DOHH2 (cell line): ENCODE measurements around the gene C1orf35.

Source experiments
- H3F3A ChIP-seq: fragments of 200-600 bp; sonication (generic), shearing (Covaris generic); 2 replicates; pipeline ENCODE4 v1.6.0; 2016; ENCODE audit warnings: antibody characterized with exemption, mild to moderate bottlenecking; ENCODE audit not compliant: control insufficient read depth, insufficient read depth
- H3K27ac ChIP-seq: fragments of 200-600 bp; sonication (generic); 2 replicates; pipeline ENCODE4 v1.5.1; 2014; ENCODE audit warnings: low read depth, mild to moderate bottlenecking, low read length, moderate library complexity
- H3K27me3 ChIP-seq: fragments of 200-600 bp; sonication (generic); 2 replicates; pipeline ENCODE4 v1.6.1; 2014; ENCODE audit warnings: mild to moderate bottlenecking, low read length, mixed read lengths; ENCODE audit not compliant: control insufficient read depth
- H3K36me3 ChIP-seq: fragments of 200-600 bp; sonication (generic); 2 replicates; pipeline ENCODE4 v1.6.1; 2014; ENCODE audit warnings: mild to moderate bottlenecking, low read length, moderate library complexity, mixed read lengths; ENCODE audit not compliant: control insufficient read depth
- H3K4me1 ChIP-seq: fragments of 200-600 bp; sonication (generic); 2 replicates; pipeline ENCODE4 v1.6.1; 2014; ENCODE audit warnings: mild to moderate bottlenecking, low read length, mixed read lengths; ENCODE audit not compliant: control insufficient read depth
- H3K4me2 ChIP-seq: fragments of 200-600 bp; sonication (generic); 2 replicates; pipeline ENCODE4 v1.6.0; 2014; ENCODE audit warnings: mild to moderate bottlenecking, low read length, moderate library complexity
- H3K4me3 ChIP-seq: fragments of 200-600 bp; sonication (generic); 2 replicates; pipeline ENCODE4 v1.5.1; 2014; ENCODE audit warnings: mild to moderate bottlenecking, low read length, mixed read lengths
- H3K79me2 ChIP-seq: fragments of 200-600 bp; sonication (generic); 2 replicates; pipeline ENCODE4 v1.6.1; 2014; ENCODE audit warnings: mild to moderate bottlenecking, low read length, mixed read lengths; ENCODE audit not compliant: control insufficient read depth
- H3K9me2 ChIP-seq: fragments of 200-600 bp; sonication (generic); replicated peaks from 2 replicates; pipeline ENCODE4 v1.6.1; 2014; ENCODE audit warnings: mild to moderate bottlenecking, low read length, mixed read lengths; ENCODE audit not compliant: control insufficient read depth
- H3K9me3 ChIP-seq: fragments of 200-600 bp; sonication (generic); 2 replicates; pipeline ENCODE4 v1.6.1; 2014; ENCODE audit warnings: antibody characterized with exemption, low read length, mixed read lengths; ENCODE audit not compliant: control insufficient read depth, insufficient read depth
- H4K20me1 ChIP-seq: fragments of 200-600 bp; sonication (generic); 2 replicates; pipeline ENCODE4 v1.6.0; 2014; ENCODE audit warnings: low read depth, mild to moderate bottlenecking, antibody characterized with exemption, low read length, moderate library complexity; ENCODE audit not compliant: control insufficient read depth, insufficient read depth
- EZH2phosphoT487 ChIP-seq: fragments of 200-600 bp; sonication (generic); IDR thresholded peaks from 2 replicates; pipeline ENCODE4 v1.6.1; 2017; ENCODE audit warnings: borderline replicate concordance, mild to moderate bottlenecking, antibody characterized with exemption, low read length, moderate library complexity, mixed read lengths
- TF ChIP-seq, protein P1 (sequence below): fragments of 200-600 bp; sonication (generic); IDR thresholded peaks from one replicate; pipeline ENCODE4 v1.5.1; 2014; ENCODE audit warnings: antibody characterized with exemption, mild to moderate bottlenecking, low read depth, low read length; ENCODE audit not compliant: poor library complexity, severe bottlenecking

C1orf35 gene

DNA sequence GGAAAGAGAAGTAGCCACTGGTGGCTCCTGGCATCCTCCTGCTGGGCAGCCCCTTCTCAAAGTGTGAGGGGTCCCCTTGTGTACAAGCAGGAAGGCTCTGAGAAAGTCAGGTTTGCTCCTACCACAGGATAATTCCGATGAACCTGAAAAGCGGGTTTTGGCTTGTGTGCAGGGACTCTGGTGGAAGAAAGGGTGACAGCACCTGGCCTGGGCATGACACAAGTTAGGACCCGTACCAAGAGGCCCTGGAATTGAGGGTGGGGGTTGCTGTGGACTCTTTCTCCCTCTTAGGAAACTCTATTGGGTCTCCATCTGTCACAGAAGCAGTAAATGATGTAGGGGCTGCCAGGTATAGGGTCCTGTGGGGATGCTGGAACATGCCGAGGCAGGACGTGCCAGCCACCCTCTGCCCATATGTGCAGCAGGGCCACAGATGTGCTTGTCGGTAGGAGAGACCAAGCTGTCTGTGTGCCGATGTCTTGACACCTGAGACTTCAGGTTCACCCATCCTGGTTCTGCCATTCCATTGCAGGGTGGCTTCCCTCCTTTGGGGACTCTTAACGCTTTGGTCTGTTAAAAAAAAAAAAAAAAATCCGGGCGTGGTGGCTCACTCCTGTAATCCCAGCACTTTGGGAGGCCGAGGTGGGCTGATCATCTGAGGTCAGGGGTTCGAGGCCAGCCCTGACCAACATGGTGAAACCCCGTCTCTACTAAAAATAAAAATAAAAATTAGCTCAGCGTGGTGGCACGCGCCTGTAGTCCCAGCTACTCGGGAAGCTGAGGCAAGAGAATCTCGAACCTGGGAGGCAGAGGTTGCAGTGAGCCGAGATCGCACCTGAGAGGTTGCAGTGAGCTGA is 9.8 kb downstream of the C1orf35 start:
- Histone ChIP-seq H3K36me3 (peaks cover 100% of the 10 kb centered on the region), H3K9me3 (peaks cover 41% of the 10 kb centered on the region), H3K79me2 (peaks cover 99% of the 10 kb centered on the region), H3K9me2 (no peaks in the 10 kb centered on the region), H3K27me3 (no peaks in the 10 kb centered on the region), H3K4me3 (no peak overlapping the region), H3K4me1 (no peaks in the 10 kb centered on the region; the same call in 1 of the 2 replicates), H3K4me2 (no peak overlapping the region), H3K27ac (no peak overlapping the region), H3F3A (peaks cover 5% of the 10 kb centered on the region; the same call in 1 of the 2 replicates), H4K20me1 (peaks cover 29% of the 10 kb centered on the region)
- TF ChIP-seq EZH2phosphoT487: no peak
- TF ChIP-seq, protein P1, sequence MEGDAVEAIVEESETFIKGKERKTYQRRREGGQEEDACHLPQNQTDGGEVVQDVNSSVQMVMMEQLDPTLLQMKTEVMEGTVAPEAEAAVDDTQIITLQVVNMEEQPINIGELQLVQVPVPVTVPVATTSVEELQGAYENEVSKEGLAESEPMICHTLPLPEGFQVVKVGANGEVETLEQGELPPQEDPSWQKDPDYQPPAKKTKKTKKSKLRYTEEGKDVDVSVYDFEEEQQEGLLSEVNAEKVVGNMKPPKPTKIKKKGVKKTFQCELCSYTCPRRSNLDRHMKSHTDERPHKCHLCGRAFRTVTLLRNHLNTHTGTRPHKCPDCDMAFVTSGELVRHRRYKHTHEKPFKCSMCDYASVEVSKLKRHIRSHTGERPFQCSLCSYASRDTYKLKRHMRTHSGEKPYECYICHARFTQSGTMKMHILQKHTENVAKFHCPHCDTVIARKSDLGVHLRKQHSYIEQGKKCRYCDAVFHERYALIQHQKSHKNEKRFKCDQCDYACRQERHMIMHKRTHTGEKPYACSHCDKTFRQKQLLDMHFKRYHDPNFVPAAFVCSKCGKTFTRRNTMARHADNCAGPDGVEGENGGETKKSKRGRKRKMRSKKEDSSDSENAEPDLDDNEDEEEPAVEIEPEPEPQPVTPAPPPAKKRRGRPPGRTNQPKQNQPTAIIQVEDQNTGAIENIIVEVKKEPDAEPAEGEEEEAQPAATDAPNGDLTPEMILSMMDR: no peak

DNA sequence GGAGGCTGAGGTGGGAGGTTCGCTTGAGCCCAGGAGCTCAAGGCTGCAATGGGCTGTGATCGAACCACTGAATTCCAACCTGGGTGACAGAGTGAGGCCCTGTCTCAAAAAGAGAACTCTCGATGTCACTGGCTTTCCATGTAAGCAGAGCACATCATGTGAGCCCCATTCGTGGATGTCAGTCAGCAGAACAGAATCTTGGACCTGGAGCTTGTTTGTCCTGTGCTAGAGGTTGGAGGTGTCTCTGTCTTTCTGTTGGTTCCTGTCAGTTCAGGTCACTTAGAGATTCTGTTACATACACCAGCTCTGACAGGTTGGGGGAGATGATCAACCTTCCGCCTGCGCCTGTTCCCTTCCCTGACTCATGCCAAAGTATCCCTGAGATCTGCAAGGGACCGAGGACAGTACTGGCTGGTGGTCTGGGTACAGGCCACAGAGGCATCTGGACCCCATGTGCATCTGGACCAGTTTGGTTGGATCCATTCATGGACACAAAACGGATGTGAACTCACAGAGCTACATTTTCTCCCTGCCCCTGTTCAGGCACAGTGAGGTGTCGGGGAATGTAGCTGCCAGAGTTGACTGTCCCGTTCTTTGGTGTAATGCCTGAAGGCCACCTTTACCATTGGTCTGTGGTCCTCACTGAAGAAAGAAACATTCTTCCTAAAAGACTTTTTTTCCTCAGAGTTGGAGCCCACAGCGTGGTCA is 10.6 kb downstream of the C1orf35 start:
- peaks cover 33% of the 10 kb centered on the region for H4K20me1 ChIP-seq
- H3K79me2 ChIP-seq: peaks cover 100% of the 10 kb centered on the region
- no peak for TF ChIP-seq EZH2phosphoT487
- TF ChIP-seq, protein P1: no peak
- H3K4me2 ChIP-seq: no peak overlapping the region
- H3K9me3 ChIP-seq: peaks cover 41% of the 10 kb centered on the region
- no peak overlapping the region for H3K27ac ChIP-seq
- peaks cover 3% of the 10 kb centered on the region; the same call in 1 of the 2 replicates for H3F3A ChIP-seq
- no peaks in the 10 kb centered on the region for H3K9me2 ChIP-seq
- H3K27me3 ChIP-seq: no peaks in the 10 kb centered on the region
- H3K4me3 ChIP-seq: no peak overlapping the region
- H3K4me1 ChIP-seq: peaks cover 4% of the 10 kb centered on the region; the same call in 1 of the 2 replicates
- H3K36me3 ChIP-seq: peaks cover 100% of the 10 kb centered on the region

DNA sequence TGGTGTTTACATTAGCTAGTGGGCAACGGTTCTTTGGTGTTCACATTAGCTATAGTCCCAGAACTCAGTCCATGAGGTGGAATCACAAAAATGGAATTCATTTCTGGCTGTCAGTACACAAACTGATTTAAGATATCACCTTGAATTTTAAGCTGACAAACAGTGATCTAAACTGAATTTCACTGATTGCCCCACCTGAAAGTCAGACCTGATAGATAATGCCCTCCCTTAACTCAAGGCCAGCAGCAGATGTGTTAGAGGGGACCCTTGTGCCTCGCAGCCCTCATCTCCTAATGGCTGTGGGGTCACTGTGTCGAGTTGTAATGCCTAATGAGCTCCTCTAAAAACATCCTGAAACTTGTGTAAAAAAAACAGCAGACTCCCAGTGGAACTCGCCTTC is 12.0 kb downstream of the C1orf35 start:
- Histone ChIP-seq H3K36me3 (peaks cover 99% of the 10 kb centered on the region), H4K20me1 (peaks cover 31% of the 10 kb centered on the region), H3K4me3 (no peak overlapping the region), H3K27me3 (no peaks in the 10 kb centered on the region), H3K4me2 (no peak overlapping the region), H3F3A (peaks cover 3% of the 10 kb centered on the region; the same call in 1 of the 2 replicates), H3K9me2 (no peaks in the 10 kb centered on the region), H3K9me3 (peaks cover 41% of the 10 kb centered on the region), H3K79me2 (peaks cover 100% of the 10 kb centered on the region), H3K4me1 (peaks cover 5% of the 10 kb centered on the region), H3K27ac (no peak overlapping the region)
- TF ChIP-seq, protein P1: no peak
- no peak for TF ChIP-seq EZH2phosphoT487
